Measurements from ENCODE around the gene CALD1.
A peak's percentile ranks its signal among the peaks of the same experiment; 100 is the strongest.

DNA sequence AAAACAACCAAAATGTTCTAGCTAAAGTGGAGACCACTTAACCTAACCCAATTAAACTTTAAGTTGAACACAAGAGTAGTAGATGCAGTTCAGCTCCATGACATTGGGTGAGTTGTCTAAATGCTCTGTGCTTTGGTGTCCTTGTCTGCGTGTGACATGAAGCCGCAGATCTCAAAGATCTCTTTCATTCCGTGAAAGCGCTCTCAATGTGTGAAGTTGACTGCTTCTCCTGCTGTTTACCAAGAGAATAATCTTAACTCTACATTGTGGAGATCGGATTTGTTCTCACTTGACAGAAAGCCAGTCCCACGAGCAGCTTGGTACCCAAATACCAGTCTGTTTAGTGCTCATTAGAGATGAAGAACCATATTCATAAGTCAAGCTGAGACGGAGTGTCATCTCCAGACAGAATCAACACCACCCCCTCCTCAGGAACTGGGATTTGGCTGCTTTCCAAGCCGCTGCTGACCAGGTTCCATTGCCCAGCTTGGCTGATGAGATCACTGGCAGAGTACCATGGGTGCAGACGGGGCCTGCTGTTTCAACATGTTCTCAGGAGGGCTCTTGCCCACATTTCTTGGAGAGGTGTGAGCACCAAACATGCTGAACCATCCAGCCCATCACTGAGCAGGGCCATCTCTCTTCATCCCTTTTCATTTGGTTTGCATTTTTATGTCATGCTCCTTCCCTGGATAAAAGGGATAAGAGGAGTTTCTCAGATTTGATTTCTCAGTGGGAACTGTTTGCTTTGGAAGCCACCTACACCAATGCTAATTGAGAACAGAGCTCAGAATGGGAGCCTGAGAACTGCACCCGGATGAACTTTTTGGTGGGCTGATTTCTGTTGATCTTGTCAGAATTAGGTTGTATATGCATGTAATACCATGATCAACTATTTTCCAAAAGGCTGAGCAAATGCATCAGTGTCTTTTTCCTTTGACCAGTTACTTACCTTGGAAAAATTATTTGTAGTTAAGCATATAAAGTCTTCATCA is 111.1 kb downstream of the CALD1 start:
- TF ChIP-seq, protein P1, sequence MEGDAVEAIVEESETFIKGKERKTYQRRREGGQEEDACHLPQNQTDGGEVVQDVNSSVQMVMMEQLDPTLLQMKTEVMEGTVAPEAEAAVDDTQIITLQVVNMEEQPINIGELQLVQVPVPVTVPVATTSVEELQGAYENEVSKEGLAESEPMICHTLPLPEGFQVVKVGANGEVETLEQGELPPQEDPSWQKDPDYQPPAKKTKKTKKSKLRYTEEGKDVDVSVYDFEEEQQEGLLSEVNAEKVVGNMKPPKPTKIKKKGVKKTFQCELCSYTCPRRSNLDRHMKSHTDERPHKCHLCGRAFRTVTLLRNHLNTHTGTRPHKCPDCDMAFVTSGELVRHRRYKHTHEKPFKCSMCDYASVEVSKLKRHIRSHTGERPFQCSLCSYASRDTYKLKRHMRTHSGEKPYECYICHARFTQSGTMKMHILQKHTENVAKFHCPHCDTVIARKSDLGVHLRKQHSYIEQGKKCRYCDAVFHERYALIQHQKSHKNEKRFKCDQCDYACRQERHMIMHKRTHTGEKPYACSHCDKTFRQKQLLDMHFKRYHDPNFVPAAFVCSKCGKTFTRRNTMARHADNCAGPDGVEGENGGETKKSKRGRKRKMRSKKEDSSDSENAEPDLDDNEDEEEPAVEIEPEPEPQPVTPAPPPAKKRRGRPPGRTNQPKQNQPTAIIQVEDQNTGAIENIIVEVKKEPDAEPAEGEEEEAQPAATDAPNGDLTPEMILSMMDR (IDR thresholded peaks at IDR 0.05): no peak
- TF ChIP-seq POLR2A (IDR thresholded peaks at IDR 0.05) (no peak), POLR2AphosphoS5 (IDR thresholded peaks at IDR 0.05) (peak in 1 of 3 donors; percentile 23)
